Osteoblast (primary cell): ENCODE measurements around the gene BID. TPM values are rescaled to one million over a fixed set of nuclear protein-coding genes. Genes with fewer than 3 reads are reported as not detected.

Experiments used
- DNase-seq: peaks from one replicate; pipeline ENCODE4 v3.0.0; 2011; ENCODE audit warnings: low spot score, mixed read lengths; ENCODE audit not compliant: insufficient read length; ENCODE audit errors: missing footprints
- H2AFZ ChIP-seq: 2 replicates; pipeline ENCODE4 v1.6.0; 2011; ENCODE audit warnings: mild to moderate bottlenecking, low read length
- H3K27ac ChIP-seq: 2 replicates; pipeline ENCODE4 v1.5.1; 2011; ENCODE audit warnings: mild to moderate bottlenecking, low read depth, low read length, moderate library complexity
- H3K27me3 ChIP-seq: 2 replicates; pipeline ENCODE4 v1.6.0; 2012; ENCODE audit warnings: mild to moderate bottlenecking, control low read depth, inconsistent platforms, low read length, moderate library complexity; ENCODE audit not compliant: insufficient read depth
- H3K36me3 ChIP-seq: 2 replicates; pipeline ENCODE4 v1.5.1; 2011; ENCODE audit warnings: mild to moderate bottlenecking, low read length, control low read depth, moderate library complexity; ENCODE audit not compliant: insufficient read depth
- H3K4me1 ChIP-seq: 2 replicates; pipeline ENCODE4 v1.5.1; 2011; ENCODE audit warnings: mild to moderate bottlenecking, low read length, control low read depth, moderate library complexity; ENCODE audit not compliant: insufficient read depth
- H3K4me2 ChIP-seq: 2 replicates; pipeline ENCODE4 v1.6.0; 2011; ENCODE audit warnings: mild to moderate bottlenecking, low read length; ENCODE audit not compliant: insufficient read depth
- H3K4me3 ChIP-seq: fragments of 200-600 bp; sonication (generic); 3 replicates; pipeline ENCODE4 v1.5.1; 2012; ENCODE audit warnings: mild to moderate bottlenecking, low read length, inconsistent platforms; ENCODE audit not compliant: insufficient read depth
- H3K79me2 ChIP-seq: 2 replicates; pipeline ENCODE4 v1.6.0; 2012; ENCODE audit warnings: mild to moderate bottlenecking, low read length, control low read depth, inconsistent platforms; ENCODE audit not compliant: insufficient read depth
- H3K9me3 ChIP-seq: 2 replicates; pipeline ENCODE4 v1.5.1; 2011; ENCODE audit warnings: low read depth, low read length, control low read depth
- H4K20me1 ChIP-seq: 2 replicates; pipeline ENCODE4 v1.6.0; 2012; ENCODE audit warnings: mild to moderate bottlenecking, low read length, control low read depth; ENCODE audit not compliant: insufficient read depth
- CTCF ChIP-seq: IDR thresholded peaks from 2 replicates; pipeline ENCODE4 v1.5.1; 2011; ENCODE audit warnings: mild to moderate bottlenecking, low read depth, low read length, moderate library complexity; ENCODE audit errors: extremely low read depth
- total RNA-seq: library from RNA; depleted of rRNA; stranded (reverse); fragments of >200 nt; gene quantifications from 2 replicates; pipeline ENCODE4 v1.2.3, GENCODE V29; 2012

Gene BID
- total RNA-seq, 1 donor, result 16.3 TPM

- no peak overlapping the region for H2AFZ ChIP-seq
- H3K4me2 ChIP-seq, result no peak overlapping the region
- no peaks in the 10 kb centered on the region for H3K9me3 ChIP-seq
- H3K79me2 ChIP-seq, result no peaks in the 10 kb centered on the region
- peaks cover 49% of the 10 kb centered on the region for H3K36me3 ChIP-seq
- no peak for DNase-seq
- no peaks in the 10 kb centered on the region for H4K20me1 ChIP-seq
- H3K27me3 ChIP-seq, result no peaks in the 10 kb centered on the region
- TF ChIP-seq CTCF, result no peak
- no peak overlapping the region for H3K4me3 ChIP-seq
- no peak overlapping the region for H3K27ac ChIP-seq
- H3K4me1 ChIP-seq, result no peaks in the 10 kb centered on the region
Measured at GRCh38 chr22:17807578-17808410, 33.5 kb upstream of the BID start.

- DNase-seq, result no peak
- Histone ChIP-seq H3K36me3 (peaks cover 44% of the 10 kb centered on the region), H3K4me2 (no peak overlapping the region), H3K4me3 (no peak overlapping the region), H3K27ac (no peak overlapping the region), H4K20me1 (no peaks in the 10 kb centered on the region), H3K27me3 (no peaks in the 10 kb centered on the region), H2AFZ (no peak overlapping the region), H3K79me2 (no peaks in the 10 kb centered on the region), H3K4me1 (no peaks in the 10 kb centered on the region), H3K9me3 (no peaks in the 10 kb centered on the region)
- no peak for TF ChIP-seq CTCF
Measured at GRCh38 chr22:17807086-17807485, 32.8 kb upstream of the BID start.

- Histone ChIP-seq H3K27me3 (no peaks in the 10 kb centered on the region), H3K4me1 (no peaks in the 10 kb centered on the region), H3K27ac (no peak overlapping the region), H3K79me2 (no peaks in the 10 kb centered on the region), H2AFZ (no peak overlapping the region), H3K36me3 (peaks cover 44% of the 10 kb centered on the region), H3K4me2 (no peak overlapping the region), H3K4me3 (no peak overlapping the region), H4K20me1 (no peaks in the 10 kb centered on the region), H3K9me3 (no peaks in the 10 kb centered on the region)
- no peak for DNase-seq
- TF ChIP-seq CTCF, result no peak
Measured at GRCh38 chr22:17806437-17806836, 32.2 kb upstream of the BID start.

GRCh38 chr22:17804331-17805080 is 30.2 kb upstream of the BID start:
- TF ChIP-seq CTCF, result no peak

More at GRCh38 chr22:17804331-17805080, 30.2 kb upstream of the BID start:
- no peak overlapping the region for H3K4me2 ChIP-seq
- no peak for DNase-seq
- no peaks in the 10 kb centered on the region for H3K4me1 ChIP-seq
- no peaks in the 10 kb centered on the region for H3K27me3 ChIP-seq
- H3K27ac ChIP-seq, result no peak overlapping the region
- no peak overlapping the region for H3K4me3 ChIP-seq
- no peaks in the 10 kb centered on the region for H3K79me2 ChIP-seq
- peaks cover 38% of the 10 kb centered on the region for H3K36me3 ChIP-seq
- no peak overlapping the region for H2AFZ ChIP-seq
- no peaks in the 10 kb centered on the region for H4K20me1 ChIP-seq
- no peaks in the 10 kb centered on the region for H3K9me3 ChIP-seq
